ENCODE data around the gene SLC6A12.

SLC6A12 gene

GRCh38 chr12:176321-177181 is 37.4 kb downstream of the SLC6A12 start:
- DNase-seq, result no peak

GRCh38 chr12:175759-176158 is 38.2 kb downstream of the SLC6A12 start:
- DNase-seq, result no peak

- DNase-seq, result no peak
These were observed 38.7 kb downstream of the SLC6A12 start for GRCh38 chr12:175250-175649.

- DNase-seq, result no peak
These were observed 39.4 kb downstream of the SLC6A12 start for GRCh38 chr12:174596-174995.

GRCh38 chr12:174124-174523 is 39.8 kb downstream of the SLC6A12 start:
- no peak for DNase-seq

- DNase-seq, result no peak
These were observed 41.2 kb downstream of the SLC6A12 start for GRCh38 chr12:172732-173161.

GRCh38 chr12:171743-172676 is 41.9 kb downstream of the SLC6A12 start:
- DNase-seq, result no peak

- DNase-seq, result no peak
These were observed 42.7 kb downstream of the SLC6A12 start for GRCh38 chr12:171276-171675.

GRCh38 chr12:170371-171225 is 43.4 kb downstream of the SLC6A12 start:
- no peak for DNase-seq

- no peak for DNase-seq
These were observed 44.2 kb downstream of the SLC6A12 start for GRCh38 chr12:169528-170370.

GRCh38 chr12:168763-169525 is 45.0 kb downstream of the SLC6A12 start:
- no peak for DNase-seq

- no peak for DNase-seq
These were observed 45.9 kb downstream of the SLC6A12 start for GRCh38 chr12:167959-168600.

GRCh38 chr12:166425-167075 is 47.4 kb downstream of the SLC6A12 start:
- DNase-seq, result no peak

GRCh38 chr12:165862-166368 is 48.0 kb downstream of the SLC6A12 start:
- no peak for DNase-seq

- no peak for DNase-seq
These were observed 49.8 kb downstream of the SLC6A12 start for GRCh38 chr12:164207-164606.

GRCh38 chr12:163406-163986 is 50.5 kb downstream of the SLC6A12 start:
- DNase-seq, result no peak

GRCh38 chr12:162467-163307 is 51.3 kb downstream of the SLC6A12 start:
- DNase-seq, result no peak

GRCh38 chr12:161823-162222 is 52.1 kb downstream of the SLC6A12 start:
- no peak for DNase-seq

Data from activated T-cell treated with anti-CD3 and anti-CD28 coated beads for 4 hours (primary cell).